T47D (cell line): ENCODE data around the gene BBC3.

Source experiments
- DNase-seq, 2 experiments: peaks; one replicate each; pipeline versions ENCODE4 v3.0.0 to v3.0.0-alpha.2; 2011 to 2012; ENCODE audit warnings: low read depth in 1 of 2, low spot score in 1 of 2
- JUND ChIP-seq: IDR thresholded peaks from 2 replicates; pipeline ENCODE4 v1.6.1; 2012; ENCODE audit warnings: low read depth
- in situ Hi-C: cut with HindIII; loops from 2 replicates; pipeline ENCODE4 v1.10.0; 2016; ENCODE audit warnings: low sequenced_read_pairs, low pct_unique_long_range_greater_than_20kb

Gene BBC3

GRCh38 chr19:47236072-47236675 lies 5.2 kb upstream of the BBC3 start:
- in situ Hi-C loops = no loop called here
- TF ChIP-seq JUND = no peak
- no peak for DNase-seq

- DNase-seq = no peak
- TF ChIP-seq JUND = no peak
- in situ Hi-C loops = no loop called here
Measured at GRCh38 chr19:47232422-47233211, 1.6 kb upstream of the BBC3 start.

GRCh38 chr19:47231215-47232054 lies 436 bp upstream of the BBC3 start:
- DNase-seq = peak in 1 of 2 experiments; percentile 70
- in situ Hi-C loops = no loop called here
- TF ChIP-seq JUND = no peak

- in situ Hi-C loops = no loop called here
- peak in 1 of 2 experiments; percentile 52 for DNase-seq
- TF ChIP-seq JUND = no peak
Measured at GRCh38 chr19:47230054-47230920, 712 bp downstream of the BBC3 start.

GRCh38 chr19:47229676-47230053 lies 1.3 kb downstream of the BBC3 start:
- no peak for TF ChIP-seq JUND
- DNase-seq = no peak
- in situ Hi-C loops = no loop called here

- no peak for TF ChIP-seq JUND
- in situ Hi-C loops = no loop called here
- no peak for DNase-seq
Measured at GRCh38 chr19:47228937-47229675, 1.9 kb downstream of the BBC3 start.

GRCh38 chr19:47228168-47228936 lies 2.6 kb downstream of the BBC3 start:
- DNase-seq = no peak
- in situ Hi-C loops = no loop called here
- TF ChIP-seq JUND = no peak

- in situ Hi-C loops = no loop called here
- TF ChIP-seq JUND = no peak
- DNase-seq = peak in 1 of 2 experiments; percentile 88
Measured at GRCh38 chr19:47227352-47228167, 3.4 kb downstream of the BBC3 start.

GRCh38 chr19:47226426-47227351 lies 4.3 kb downstream of the BBC3 start:
- no peak for TF ChIP-seq JUND
- in situ Hi-C loops = no loop called here
- DNase-seq = peak in 1 of 2 experiments; percentile 84
